GM12892 (cell line): Measurements from ENCODE around the gene CCR5.

ENCODE experiments used
- POLR2A ChIP-seq: IDR thresholded peaks from 2 replicates; pipeline ENCODE4 v1.6.1; 2011; ENCODE audit warnings: low read depth, low read length, control low read depth
- POLR2AphosphoS5 ChIP-seq: IDR thresholded peaks from 2 replicates; pipeline ENCODE4 v1.6.1; 2011; ENCODE audit warnings: low read depth, low read length, control low read depth

- TF ChIP-seq POLR2A (no peak), POLR2AphosphoS5 (no peak)
Measured at GRCh38 chr3:46397111-46397510, 26.4 kb downstream of the CCR5 start.
